NCI-H526 treated with DMSO at 0.1 percent for 48 hours (cell line): Measurements from ENCODE around the gene ANKRD27.

Source experiments
- DNase-seq: peaks from one replicate; lab custom pipeline; 2025; lab: John Stamatoyannopoulos, UW

ANKRD27 gene

GRCh38 chr19:32550666-32551065 lies 124.3 kb downstream of the ANKRD27 start:
- no peak for DNase-seq
